IPS-15b (cell line): ENCODE measurements around the gene ARL15.
"Not testable (repeated sequence)": the region's sequence is repeated elsewhere in the genome, so short reads cannot be mapped to it uniquely, and the experiment has no call there.

Source experiments
- H3K27me3 ChIP-seq: one replicate; pipeline ENCODE4 v1.6.1; 2013; ENCODE audit warnings: low read length; ENCODE audit not compliant: control insufficient read depth, insufficient read depth
- H3K36me3 ChIP-seq: one replicate; pipeline ENCODE4 v1.6.1; 2013; ENCODE audit warnings: low read length; ENCODE audit not compliant: control insufficient read depth, insufficient read depth
- H3K4me1 ChIP-seq: one replicate; pipeline ENCODE4 v1.6.1; 2013; ENCODE audit warnings: mild to moderate bottlenecking, low read length; ENCODE audit not compliant: control insufficient read depth, insufficient read depth
- H3K4me3 ChIP-seq: one replicate; pipeline ENCODE4 v1.5.1; 2013; ENCODE audit warnings: low read depth, low read length
- H3K9ac ChIP-seq: one replicate; pipeline ENCODE4 v1.6.1; 2013; ENCODE audit warnings: low read depth, mild to moderate bottlenecking, low read length
- H3K9me3 ChIP-seq: one replicate; pipeline ENCODE4 v1.6.1; 2013; ENCODE audit warnings: mild to moderate bottlenecking, low read length; ENCODE audit not compliant: control insufficient read depth, insufficient read depth

ARL15 gene

DNA sequence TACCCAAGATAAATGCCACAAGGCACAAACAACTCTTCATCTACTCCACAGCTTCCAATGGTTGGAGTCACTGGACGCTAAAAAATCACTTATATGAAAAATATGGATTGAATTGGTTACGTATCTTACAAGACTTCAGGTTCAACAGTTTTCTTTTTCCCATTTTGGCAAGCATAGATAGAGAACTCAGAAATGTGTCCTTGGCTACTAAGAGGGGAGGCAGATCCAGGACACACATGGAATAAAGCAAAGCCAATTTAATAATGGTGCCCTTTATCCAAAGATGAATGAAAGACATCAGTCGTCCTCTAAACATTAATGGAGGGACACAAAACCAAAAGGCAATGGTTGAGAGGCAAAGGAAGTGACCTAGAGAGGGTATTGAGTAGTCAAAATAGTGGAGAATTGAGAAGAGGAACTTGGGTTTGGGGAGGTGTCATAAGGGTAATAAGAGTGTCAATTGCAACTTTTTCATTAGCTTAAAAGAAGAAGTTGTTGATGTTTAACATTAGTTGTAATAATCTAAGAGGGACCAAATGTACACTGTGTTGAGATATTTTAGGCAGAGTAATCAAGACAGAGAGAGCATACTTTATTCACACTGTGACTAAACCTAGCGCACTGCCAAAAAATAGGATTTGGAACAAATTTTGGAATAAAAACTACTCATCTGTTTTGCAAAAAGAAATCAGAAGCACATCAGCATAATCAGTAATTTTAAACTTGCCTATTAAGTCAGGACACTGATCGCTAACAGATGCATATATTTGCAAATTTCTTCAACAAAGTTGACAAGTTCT, 308.2 kb downstream of the ARL15 start:
- Histone ChIP-seq H3K27me3 (no peaks in the 10 kb centered on the region), H3K4me3 (no peak overlapping the region), H3K9ac (no peak overlapping the region), H3K9me3 (no peaks in the 10 kb centered on the region), H3K36me3 (no peaks in the 10 kb centered on the region), H3K4me1 (peaks cover 16% of the 10 kb centered on the region)

DNA sequence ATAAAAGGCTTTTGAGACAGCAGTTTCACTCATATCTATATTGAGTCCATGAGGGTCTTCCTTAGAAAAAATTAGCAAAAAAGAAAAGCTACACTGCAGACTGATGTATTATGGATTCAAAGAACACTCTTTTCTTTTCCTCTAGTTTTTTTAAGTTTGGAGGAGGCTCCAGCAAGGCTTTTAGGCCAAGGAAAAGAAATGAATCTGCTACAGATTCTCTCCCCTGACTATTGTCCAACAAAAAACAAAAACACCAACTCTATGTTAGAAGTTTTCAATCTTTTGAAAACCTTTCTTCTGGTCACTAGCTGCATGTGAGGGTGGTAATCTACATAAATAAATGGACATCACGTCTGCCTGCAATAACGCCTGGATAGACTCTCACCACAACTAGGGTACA, 310.4 kb downstream of the ARL15 start:
- Histone ChIP-seq H3K36me3 (no peaks in the 10 kb centered on the region), H3K9ac (no peak overlapping the region), H3K4me3 (no peak overlapping the region), H3K9me3 (no peaks in the 10 kb centered on the region), H3K4me1 (peaks cover 23% of the 10 kb centered on the region), H3K27me3 (no peaks in the 10 kb centered on the region)

DNA sequence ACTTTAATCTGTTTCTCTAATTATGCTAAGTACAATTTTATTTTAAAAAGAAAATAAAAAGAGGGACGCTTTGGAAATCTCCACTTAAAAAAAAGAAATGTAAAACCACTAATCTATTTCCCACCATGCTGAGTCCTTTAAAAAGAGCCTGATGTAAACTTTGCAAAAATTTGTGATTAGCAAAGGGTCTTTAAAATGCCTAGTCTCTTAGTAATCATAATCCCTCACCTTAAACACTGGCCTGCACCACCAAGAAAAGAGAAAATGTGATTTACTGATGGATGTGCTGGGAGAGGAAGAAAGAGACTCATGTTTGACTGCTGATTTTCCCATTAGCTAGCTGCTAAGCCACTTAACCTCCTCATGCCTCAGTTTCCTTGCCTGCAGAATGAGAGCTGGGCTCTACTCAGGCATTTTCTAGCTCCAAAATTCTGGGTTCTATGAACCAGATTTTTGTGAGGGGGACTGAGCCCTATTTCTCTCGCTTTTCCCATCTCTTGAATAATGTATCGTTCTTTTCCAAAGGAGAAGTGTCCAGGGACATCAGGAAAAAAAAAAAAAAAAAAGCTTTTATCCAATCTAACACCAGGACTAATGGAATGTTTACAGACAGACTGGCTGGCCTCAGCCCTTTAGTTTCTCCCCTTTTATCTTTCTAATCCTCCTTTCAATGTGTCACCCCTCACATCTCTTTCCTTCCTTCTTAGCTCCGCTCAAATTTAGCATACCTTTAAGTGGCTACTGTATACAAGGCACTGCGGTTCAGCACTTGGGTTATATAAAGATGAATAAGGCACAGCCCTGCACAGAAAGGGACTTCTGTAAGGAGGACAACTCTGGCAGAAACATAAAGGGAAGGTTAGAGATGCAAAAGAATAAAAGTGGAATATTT, 312.4 kb downstream of the ARL15 start:
- Histone ChIP-seq H3K4me3 (no peak overlapping the region), H3K4me1 (peaks cover 23% of the 10 kb centered on the region), H3K36me3 (no peaks in the 10 kb centered on the region), H3K27me3 (no peaks in the 10 kb centered on the region), H3K9me3 (no peaks in the 10 kb centered on the region), H3K9ac (no peak overlapping the region)

DNA sequence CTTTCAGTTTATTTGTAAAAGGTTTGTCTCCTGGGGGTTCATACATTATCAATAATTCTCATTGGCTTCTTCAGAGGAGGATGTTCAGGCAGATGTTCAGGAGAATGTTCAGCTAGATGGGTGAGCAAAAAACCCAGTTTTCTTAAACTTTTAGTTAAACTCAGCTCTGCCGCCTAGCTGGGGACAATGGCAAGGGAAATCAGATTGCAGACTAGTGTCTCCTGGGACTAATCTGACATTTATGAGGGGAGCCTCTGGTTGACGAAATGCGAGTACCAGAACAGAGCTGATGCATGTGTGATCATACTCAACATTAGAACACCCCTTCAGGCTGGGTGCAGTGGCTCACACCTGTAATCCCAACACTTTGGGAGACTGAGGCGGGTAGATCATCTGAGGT, 314.4 kb downstream of the ARL15 start:
- H3K4me3 ChIP-seq = no peak overlapping the region
- H3K4me1 ChIP-seq = peaks cover 23% of the 10 kb centered on the region
- no peaks in the 10 kb centered on the region for H3K36me3 ChIP-seq
- H3K27me3 ChIP-seq = no peaks in the 10 kb centered on the region
- H3K9me3 ChIP-seq = no peaks in the 10 kb centered on the region
- no peak overlapping the region for H3K9ac ChIP-seq

DNA sequence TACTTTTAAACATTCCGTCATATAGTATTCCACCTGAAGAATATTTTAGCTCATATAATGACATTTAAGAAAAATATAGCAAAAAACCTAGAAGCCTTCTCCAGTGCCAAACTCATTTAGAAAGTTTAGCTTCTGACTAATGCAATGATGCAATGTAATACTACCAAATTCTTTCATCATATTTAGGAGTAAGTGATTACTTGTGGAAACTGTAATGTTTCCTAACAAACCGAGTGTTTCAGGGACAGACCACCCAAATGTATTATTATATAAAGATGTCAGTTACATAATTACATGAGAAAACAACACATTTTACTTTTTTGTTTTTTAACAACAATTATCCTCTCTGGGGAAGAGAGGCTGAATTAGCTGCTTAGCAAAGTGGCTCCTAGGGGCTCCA, 316.2 kb downstream of the ARL15 start:
- Histone ChIP-seq H3K27me3 (no peaks in the 10 kb centered on the region), H3K9me3 (no peaks in the 10 kb centered on the region), H3K4me3 (no peak overlapping the region), H3K36me3 (no peaks in the 10 kb centered on the region), H3K9ac (no peak overlapping the region), H3K4me1 (peaks cover 27% of the 10 kb centered on the region)

DNA sequence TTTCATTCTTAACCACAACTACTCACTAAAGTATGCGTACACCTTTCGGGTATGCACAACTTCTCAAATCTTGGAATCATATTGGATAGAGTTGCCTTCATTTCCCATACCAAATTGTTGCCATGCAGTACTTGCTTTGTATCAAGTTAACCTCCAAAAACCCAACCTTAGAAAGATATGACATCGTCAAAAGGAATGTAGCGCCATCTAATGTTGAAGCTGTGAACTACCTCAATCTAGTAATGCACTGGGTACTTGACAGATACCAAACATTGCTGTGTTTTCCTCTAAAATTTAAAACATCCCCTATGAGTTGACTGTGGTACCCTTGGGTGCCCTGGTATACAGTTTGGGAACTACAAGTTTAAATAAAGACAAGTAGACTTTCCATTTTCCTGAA, 318.4 kb downstream of the ARL15 start:
- no peaks in the 10 kb centered on the region for H3K27me3 ChIP-seq
- H3K4me3 ChIP-seq = no peak overlapping the region
- H3K9me3 ChIP-seq = no peaks in the 10 kb centered on the region
- H3K4me1 ChIP-seq = peaks cover 11% of the 10 kb centered on the region
- no peaks in the 10 kb centered on the region for H3K36me3 ChIP-seq
- no peak overlapping the region for H3K9ac ChIP-seq

DNA sequence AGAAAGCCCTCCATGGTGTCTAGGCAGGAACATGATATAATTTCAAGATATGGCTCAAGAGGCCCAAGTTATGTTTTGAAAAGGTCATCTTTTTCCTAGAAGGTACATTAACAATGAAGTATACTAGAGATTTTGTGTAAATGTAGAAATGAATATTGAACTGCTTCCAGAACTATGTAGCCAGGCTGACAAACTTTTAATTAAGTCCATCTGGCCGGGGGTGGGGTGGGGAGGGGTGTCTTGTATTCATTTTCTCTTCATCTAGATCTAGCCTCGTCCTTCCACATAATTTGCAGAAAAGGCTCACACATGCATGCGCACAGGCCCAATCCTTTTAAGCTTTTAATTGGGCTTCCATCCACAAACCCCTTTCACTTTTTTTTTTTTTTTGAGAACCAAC, 323.3 kb downstream of the ARL15 start:
- no peaks in the 10 kb centered on the region for H3K36me3 ChIP-seq
- H3K9me3 ChIP-seq = no peaks in the 10 kb centered on the region
- peaks cover 18% of the 10 kb centered on the region for H3K4me1 ChIP-seq
- H3K27me3 ChIP-seq = no peaks in the 10 kb centered on the region
- H3K9ac ChIP-seq = no peak overlapping the region
- no peak overlapping the region for H3K4me3 ChIP-seq

DNA sequence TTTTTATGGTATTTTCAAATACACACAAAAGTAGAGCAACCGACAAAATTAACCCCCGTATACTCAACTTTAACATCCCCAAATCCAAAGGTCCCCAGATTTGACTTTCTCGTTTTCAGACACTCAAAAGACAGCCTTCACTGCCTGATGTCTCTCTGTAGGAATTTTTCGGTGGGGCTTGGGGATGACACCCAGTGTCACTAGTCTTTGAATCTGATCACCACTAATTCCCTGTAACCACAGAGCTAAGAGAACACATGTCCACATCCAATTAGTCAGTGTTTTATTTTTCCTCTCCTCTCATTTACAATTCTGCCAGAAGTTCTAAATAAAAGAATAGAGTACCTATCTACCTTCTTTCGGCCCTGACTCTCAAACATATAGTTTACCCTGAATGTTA, 324.6 kb downstream of the ARL15 start:
- H3K4me3 ChIP-seq = no peak overlapping the region

DNA sequence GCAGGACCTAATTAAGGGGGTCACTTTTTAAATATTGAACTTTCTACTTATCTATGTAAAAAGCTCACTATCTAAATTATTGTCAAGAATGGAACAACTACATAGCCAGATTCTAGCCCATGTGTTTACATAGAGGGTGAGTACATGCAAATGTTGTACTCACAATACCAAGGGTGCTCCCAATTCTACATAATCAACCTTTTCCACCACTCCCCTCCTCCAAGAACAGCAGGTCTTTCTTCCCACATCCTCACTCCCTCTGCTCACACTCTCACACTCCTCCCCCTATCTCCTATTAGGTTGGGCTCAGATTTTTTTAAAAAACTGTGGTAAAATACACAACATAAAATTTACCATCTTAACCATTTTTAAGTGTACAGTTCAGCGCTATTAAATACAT, 325.4 kb downstream of the ARL15 start:
- no peak overlapping the region for H3K9ac ChIP-seq
- no peak overlapping the region for H3K4me3 ChIP-seq
- H3K36me3 ChIP-seq = no peaks in the 10 kb centered on the region
- H3K27me3 ChIP-seq = no peaks in the 10 kb centered on the region
- H3K9me3 ChIP-seq = no peaks in the 10 kb centered on the region
- H3K4me1 ChIP-seq = peaks cover 14% of the 10 kb centered on the region

More for the DNA sequence above, 324.6 kb downstream of the ARL15 start:
- H3K27me3 ChIP-seq = no peaks in the 10 kb centered on the region
- no peaks in the 10 kb centered on the region for H3K36me3 ChIP-seq
- H3K9ac ChIP-seq = no peak overlapping the region
- peaks cover 18% of the 10 kb centered on the region for H3K4me1 ChIP-seq
- no peaks in the 10 kb centered on the region for H3K9me3 ChIP-seq

DNA sequence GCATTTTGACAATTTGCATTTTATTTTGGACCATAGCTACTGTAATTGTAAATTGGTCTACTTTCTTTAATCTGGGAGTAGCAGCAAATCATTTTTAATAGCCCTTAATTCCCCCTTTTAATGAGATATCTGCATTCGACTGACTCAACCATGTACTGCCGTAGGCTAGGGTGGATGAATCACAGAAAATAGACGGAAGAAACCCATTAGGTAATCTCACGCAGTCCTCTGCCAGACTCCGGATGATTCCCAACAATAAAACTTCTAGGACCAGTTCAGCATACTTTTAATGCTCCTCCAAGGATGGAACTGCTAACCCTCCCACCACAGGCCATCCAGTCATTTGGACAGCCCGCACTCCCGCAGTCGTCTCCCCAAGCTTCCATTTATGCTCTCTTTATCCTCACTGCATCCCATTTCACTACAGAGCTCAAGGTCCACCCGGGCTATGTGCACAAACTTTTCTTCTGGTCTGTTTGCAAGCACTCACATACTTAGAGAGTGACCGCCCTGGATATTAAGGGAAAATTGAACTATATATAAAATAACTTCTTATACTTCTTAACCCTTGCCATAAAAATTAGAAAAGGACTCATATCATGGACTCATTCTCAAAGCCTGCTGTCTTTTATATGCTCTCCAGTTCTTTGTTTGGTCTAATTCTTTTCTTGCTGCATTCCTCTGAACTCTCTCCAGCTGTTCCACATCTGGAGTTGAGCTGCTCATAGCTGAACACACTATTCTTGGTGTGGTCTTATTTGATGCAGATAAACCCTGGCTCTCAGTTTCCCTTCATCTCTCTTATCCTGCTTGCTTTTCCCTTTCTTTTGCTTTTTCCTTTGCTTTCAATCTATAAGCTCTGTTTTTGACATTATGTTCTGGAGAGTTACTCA, 326.6 kb downstream of the ARL15 start:
- Histone ChIP-seq H3K9me3 (no peaks in the 10 kb centered on the region), H3K36me3 (no peaks in the 10 kb centered on the region), H3K9ac (no peak overlapping the region), H3K4me3 (no peak overlapping the region), H3K4me1 (peaks cover 14% of the 10 kb centered on the region), H3K27me3 (no peaks in the 10 kb centered on the region)

DNA sequence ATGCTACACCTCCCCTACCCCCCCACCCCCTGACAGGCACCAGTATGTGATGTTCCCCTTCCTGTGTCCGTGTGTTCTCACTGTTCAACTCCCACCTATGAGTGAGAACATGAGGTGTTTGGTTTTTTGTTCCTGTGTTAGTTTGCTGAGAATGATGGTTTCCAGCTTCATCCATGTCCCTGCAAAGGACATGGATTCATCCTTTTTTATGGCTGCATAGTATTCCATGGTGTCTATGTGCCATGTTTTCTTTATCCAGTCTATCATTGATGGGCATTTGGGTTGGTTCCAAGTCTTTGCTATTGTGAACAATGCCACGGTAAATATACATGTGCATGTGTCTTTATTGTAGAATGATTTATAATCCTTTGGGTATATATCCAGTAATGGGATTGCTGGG, 328.1 kb downstream of the ARL15 start:
- H3K9ac ChIP-seq, H3K27me3 ChIP-seq, H3K9me3 ChIP-seq, H3K4me3 ChIP-seq, H3K36me3 ChIP-seq: not testable (repeated sequence)
- peaks cover 14% of the 10 kb centered on the region for H3K4me1 ChIP-seq
